K562 (cell line): Measurements from ENCODE around the gene PACC1. TPM values are rescaled to one million over a fixed set of nuclear protein-coding genes. Genes with fewer than 3 reads are reported as not detected.

Source experiments
- EWSR1 ChIP-seq: fragments of 450-650 bp; IDR thresholded peaks from 2 replicates; pipeline ENCODE4 v1.6.1; 2018; ENCODE audit warnings: borderline replicate concordance, mild to moderate bottlenecking, low read depth, moderate library complexity; ENCODE audit not compliant: partially characterized antibody
- FIP1L1 ChIP-seq: fragments of 200-400 bp; formaldehyde crosslinking; IDR thresholded peaks from 2 replicates; pipeline ENCODE4 v1.6.1; 2018; ENCODE audit warnings: mild to moderate bottlenecking, low read depth, low read length; ENCODE audit not compliant: poor library complexity, severe bottlenecking
- ID3 ChIP-seq, 2 experiments: fragments of 250-450 bp in 1 of 2; fragments of 450-650 bp in 1 of 2; sonication (Bioruptor Pico) in 1 of 2; IDR thresholded peaks; 2 replicates each; pipeline versions ENCODE4 v1.6.1 to v1.8.0; 2016 to 2021; ENCODE audit warnings: mild to moderate bottlenecking in 2 of 2, moderate library complexity in 2 of 2, missing compliant biosample characterization in 1 of 2, missing genetic modification characterization in 1 of 2
- MBD2 ChIP-seq: sonication (generic); IDR thresholded peaks from 2 replicates; pipeline ENCODE4 v1.6.1; 2016; ENCODE audit warnings: low read depth, borderline replicate concordance
- MIER1 ChIP-seq: fragments of 450-650 bp; IDR thresholded peaks from 2 replicates; pipeline ENCODE4 v1.6.1; 2016; ENCODE audit warnings: antibody characterized with exemption, mild to moderate bottlenecking, low read depth
- UBTF ChIP-seq, 2 experiments: IDR thresholded peaks; 2 replicates each; pipeline ENCODE4 v1.6.1; 2012; ENCODE audit warnings: improper control_type of control experiment in 2 of 2, low read depth in 2 of 2, low read length in 2 of 2, borderline replicate concordance in 1 of 2
- ZFPM2 ChIP-seq: fragments of 250-450 bp; sonication (Bioruptor Pico); IDR thresholded peaks from 2 replicates; pipeline ENCODE4 v1.5.1; 2022; ENCODE audit warnings: mild to moderate bottlenecking
- ZNF75A ChIP-seq: fragments of 450-650 bp; formaldehyde crosslinking; IDR thresholded peaks from 2 replicates; pipeline ENCODE4 v1.4.0; 2020; ENCODE audit warnings: mild to moderate bottlenecking
- polyA plus RNA-seq, 8 experiments: library from polyadenylated mRNA; depleted of rRNA in 4 of 8; stranded (reverse) in 5 of 8; unstranded in 3 of 8; fragments of >200 nt; fragmentation: Nextera tagmentation in 2 of 8; fragmentation: Illumina TruSeq in 1 of 8; extraction: Ambion mirVana in 2 of 8; extraction: Trizol in 1 of 8; gene quantifications; 2 replicates each; pipeline versions ENCODE4 v1.2.1 to v1.2.3, GENCODE V29; 2011 to 2014; ENCODE audit warnings: inconsistent platforms in 1 of 8, missing spikeins in 1 of 8
- total RNA-seq, 7 experiments: library from RNA; depleted of rRNA in 6 of 7; stranded (reverse); fragments of >200 nt in 6 of 7; fragmentation: Illumina TruSeq in 2 of 7; extraction: Trizol in 2 of 7; gene quantifications; 2 replicates each; pipeline versions ENCODE4 v1.2.1 to v1.2.3, GENCODE V29; 2011 to 2021; ENCODE audit warnings: low replicate concordance in 1 of 7
- TF ChIP-seq, protein P1 (sequence below): fragments of 200-600 bp; sonication (generic); IDR thresholded peaks from one replicate; pipeline ENCODE4 v1.6.1; 2012; ENCODE audit warnings: mild to moderate bottlenecking, low read depth, low read length, inconsistent platforms
- TF ChIP-seq, protein P2 (sequence below): fragments of 450-650 bp; conservative IDR thresholded peaks from 2 replicates; pipeline ENCODE4 v1.6.1; 2016; ENCODE audit warnings: missing genetic modification characterization, low read depth, mild to moderate bottlenecking, missing compliant biosample characterization, moderate library complexity

The PACC1 gene
- total and polyA plus RNA-seq, 9 of the 15 experiments (the other 6 are each of a cell fraction or from before 2014, with no cell fraction given): 7.1 to 19.3 (median 14.9) TPM

DNA sequence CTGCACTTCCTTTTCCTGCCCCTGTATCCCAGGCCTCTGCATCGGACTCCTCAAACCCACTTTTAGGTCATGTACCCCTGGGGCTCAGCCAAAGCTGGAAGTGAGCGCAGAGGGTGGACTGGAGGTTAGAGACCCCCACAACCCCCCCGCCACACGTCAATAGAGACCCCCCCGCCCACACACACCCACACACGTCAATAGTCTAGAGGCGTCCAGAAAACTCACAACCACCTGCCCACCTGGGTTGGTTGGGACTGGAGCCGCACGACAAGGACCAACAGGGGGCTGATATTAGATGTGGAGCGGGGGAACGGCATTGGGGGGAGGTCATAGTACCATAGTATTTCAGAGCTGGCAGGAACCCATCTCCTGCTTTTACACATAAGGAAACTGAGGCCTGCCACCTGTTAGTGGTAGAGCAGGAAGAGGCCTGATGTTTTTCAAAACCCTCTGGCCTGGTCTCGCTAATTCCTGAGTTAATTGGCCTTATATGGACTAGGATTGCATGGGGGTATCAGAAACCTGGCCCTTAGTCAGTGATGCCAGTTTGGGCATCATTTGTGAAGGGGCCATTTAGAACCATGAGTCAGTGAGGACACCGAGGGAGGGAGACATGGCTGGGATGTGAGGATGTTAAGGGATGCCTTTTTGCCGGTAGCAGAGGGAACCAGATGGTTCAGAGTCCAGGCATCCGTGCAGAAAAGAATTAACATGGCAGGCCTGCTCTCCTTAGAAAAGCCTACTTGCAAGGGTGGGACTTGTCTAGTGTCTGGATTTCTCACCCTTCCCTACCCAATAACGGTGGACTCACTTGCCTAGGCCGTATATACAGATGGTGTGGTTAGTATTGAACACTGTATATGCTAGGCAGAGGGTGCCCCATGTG is 19.1 kb upstream of the PACC1 start (continued):
- TF ChIP-seq, protein P1, sequence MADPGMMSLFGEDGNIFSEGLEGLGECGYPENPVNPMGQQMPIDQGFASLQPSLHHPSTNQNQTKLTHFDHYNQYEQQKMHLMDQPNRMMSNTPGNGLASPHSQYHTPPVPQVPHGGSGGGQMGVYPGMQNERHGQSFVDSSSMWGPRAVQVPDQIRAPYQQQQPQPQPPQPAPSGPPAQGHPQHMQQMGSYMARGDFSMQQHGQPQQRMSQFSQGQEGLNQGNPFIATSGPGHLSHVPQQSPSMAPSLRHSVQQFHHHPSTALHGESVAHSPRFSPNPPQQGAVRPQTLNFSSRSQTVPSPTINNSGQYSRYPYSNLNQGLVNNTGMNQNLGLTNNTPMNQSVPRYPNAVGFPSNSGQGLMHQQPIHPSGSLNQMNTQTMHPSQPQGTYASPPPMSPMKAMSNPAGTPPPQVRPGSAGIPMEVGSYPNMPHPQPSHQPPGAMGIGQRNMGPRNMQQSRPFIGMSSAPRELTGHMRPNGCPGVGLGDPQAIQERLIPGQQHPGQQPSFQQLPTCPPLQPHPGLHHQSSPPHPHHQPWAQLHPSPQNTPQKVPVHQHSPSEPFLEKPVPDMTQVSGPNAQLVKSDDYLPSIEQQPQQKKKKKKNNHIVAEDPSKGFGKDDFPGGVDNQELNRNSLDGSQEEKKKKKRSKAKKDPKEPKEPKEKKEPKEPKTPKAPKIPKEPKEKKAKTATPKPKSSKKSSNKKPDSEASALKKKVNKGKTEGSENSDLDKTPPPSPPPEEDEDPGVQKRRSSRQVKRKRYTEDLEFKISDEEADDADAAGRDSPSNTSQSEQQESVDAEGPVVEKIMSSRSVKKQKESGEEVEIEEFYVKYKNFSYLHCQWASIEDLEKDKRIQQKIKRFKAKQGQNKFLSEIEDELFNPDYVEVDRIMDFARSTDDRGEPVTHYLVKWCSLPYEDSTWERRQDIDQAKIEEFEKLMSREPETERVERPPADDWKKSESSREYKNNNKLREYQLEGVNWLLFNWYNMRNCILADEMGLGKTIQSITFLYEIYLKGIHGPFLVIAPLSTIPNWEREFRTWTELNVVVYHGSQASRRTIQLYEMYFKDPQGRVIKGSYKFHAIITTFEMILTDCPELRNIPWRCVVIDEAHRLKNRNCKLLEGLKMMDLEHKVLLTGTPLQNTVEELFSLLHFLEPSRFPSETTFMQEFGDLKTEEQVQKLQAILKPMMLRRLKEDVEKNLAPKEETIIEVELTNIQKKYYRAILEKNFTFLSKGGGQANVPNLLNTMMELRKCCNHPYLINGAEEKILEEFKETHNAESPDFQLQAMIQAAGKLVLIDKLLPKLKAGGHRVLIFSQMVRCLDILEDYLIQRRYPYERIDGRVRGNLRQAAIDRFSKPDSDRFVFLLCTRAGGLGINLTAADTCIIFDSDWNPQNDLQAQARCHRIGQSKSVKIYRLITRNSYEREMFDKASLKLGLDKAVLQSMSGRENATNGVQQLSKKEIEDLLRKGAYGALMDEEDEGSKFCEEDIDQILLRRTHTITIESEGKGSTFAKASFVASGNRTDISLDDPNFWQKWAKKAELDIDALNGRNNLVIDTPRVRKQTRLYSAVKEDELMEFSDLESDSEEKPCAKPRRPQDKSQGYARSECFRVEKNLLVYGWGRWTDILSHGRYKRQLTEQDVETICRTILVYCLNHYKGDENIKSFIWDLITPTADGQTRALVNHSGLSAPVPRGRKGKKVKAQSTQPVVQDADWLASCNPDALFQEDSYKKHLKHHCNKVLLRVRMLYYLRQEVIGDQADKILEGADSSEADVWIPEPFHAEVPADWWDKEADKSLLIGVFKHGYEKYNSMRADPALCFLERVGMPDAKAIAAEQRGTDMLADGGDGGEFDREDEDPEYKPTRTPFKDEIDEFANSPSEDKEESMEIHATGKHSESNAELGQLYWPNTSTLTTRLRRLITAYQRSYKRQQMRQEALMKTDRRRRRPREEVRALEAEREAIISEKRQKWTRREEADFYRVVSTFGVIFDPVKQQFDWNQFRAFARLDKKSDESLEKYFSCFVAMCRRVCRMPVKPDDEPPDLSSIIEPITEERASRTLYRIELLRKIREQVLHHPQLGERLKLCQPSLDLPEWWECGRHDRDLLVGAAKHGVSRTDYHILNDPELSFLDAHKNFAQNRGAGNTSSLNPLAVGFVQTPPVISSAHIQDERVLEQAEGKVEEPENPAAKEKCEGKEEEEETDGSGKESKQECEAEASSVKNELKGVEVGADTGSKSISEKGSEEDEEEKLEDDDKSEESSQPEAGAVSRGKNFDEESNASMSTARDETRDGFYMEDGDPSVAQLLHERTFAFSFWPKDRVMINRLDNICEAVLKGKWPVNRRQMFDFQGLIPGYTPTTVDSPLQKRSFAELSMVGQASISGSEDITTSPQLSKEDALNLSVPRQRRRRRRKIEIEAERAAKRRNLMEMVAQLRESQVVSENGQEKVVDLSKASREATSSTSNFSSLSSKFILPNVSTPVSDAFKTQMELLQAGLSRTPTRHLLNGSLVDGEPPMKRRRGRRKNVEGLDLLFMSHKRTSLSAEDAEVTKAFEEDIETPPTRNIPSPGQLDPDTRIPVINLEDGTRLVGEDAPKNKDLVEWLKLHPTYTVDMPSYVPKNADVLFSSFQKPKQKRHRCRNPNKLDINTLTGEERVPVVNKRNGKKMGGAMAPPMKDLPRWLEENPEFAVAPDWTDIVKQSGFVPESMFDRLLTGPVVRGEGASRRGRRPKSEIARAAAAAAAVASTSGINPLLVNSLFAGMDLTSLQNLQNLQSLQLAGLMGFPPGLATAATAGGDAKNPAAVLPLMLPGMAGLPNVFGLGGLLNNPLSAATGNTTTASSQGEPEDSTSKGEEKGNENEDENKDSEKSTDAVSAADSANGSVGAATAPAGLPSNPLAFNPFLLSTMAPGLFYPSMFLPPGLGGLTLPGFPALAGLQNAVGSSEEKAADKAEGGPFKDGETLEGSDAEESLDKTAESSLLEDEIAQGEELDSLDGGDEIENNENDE: no peak
- no peak for TF ChIP-seq EWSR1
- TF ChIP-seq ZNF75A (CRISPR knock-in tag): no peak
- TF ChIP-seq MIER1: 0 out of 2 replicates have a peak, but pooled peaks have one; percentile 35
- TF ChIP-seq, protein P2, sequence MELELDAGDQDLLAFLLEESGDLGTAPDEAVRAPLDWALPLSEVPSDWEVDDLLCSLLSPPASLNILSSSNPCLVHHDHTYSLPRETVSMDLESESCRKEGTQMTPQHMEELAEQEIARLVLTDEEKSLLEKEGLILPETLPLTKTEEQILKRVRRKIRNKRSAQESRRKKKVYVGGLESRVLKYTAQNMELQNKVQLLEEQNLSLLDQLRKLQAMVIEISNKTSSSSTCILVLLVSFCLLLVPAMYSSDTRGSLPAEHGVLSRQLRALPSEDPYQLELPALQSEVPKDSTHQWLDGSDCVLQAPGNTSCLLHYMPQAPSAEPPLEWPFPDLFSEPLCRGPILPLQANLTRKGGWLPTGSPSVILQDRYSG: no peak
- no peak for TF ChIP-seq MBD2
- TF ChIP-seq UBTF (IDR thresholded peaks at IDR 0.05; ENCODE audit: borderline replicate concordance in 1 of 2, low read depth in 2 of 2, low read length in 2 of 2): no peak
- TF ChIP-seq ZFPM2 (CRISPR knock-in tag): no peak
- no peak for TF ChIP-seq FIP1L1
- no peak for TF ChIP-seq ID3 (CRISPR knock-in tag; IDR thresholded peaks at IDR 0.05)
- TF ChIP-seq ID3 (tag; IDR thresholded peaks at IDR 0.05): no peak
